Measurements from ENCODE around the gene RAB5B. TPM values are rescaled to one million over a fixed set of nuclear protein-coding genes. Genes with fewer than 3 reads are reported as not detected.

RAB5B gene
- total and polyA plus RNA-seq, 4 experiments from 2014 or later, result 67.5 to 112 (median 93.3) TPM

DNA sequence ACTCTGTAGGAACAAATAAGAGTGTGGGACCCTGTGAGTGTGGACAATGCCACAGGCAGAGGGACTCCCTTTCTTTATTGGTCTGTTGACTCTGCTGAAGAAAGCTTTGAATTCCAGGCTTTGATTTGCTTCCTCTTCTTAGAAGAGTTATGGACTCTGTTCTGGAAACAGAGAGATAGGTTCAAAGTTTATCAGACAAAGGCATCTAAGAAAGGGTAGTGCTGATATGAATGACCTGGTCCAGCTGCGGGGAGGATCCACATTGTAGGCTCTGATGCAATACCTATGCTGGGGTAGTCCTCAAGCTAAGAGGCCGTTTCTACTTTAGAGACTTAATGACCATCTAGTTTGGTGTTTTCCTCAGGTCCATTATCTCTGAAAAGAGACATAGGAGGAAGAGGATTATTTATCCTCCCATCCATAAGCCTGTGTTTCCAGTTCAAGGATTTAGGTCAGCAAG, 36.3 kb downstream of the RAB5B start:
- Histone ChIP-seq H3K27ac (ENCODE audit: low read depth, low read length) (no peak overlapping the region), H3K4me1 (ENCODE audit: insufficient read depth, low read length) (peaks cover 10% of the 10 kb centered on the region), H3K4me3 (ENCODE audit: low read length in 2 of 2) (no peak overlapping the region), H3K27me3 (ENCODE audit: insufficient read depth, low read length) (no peaks in the 10 kb centered on the region), H3K36me3 (ENCODE audit: insufficient read depth, low read length) (no peaks in the 10 kb centered on the region), H3K9me3 (ENCODE audit: control insufficient read depth in 1 of 2, low read length in 2 of 2) (no peaks in the 10 kb centered on the region)
- H3K4me1 Mint-ChIP-seq, result peaks cover 10 to 28% (median 21%) of the 10 kb centered on the region in 4 donors
- H3K9me3 Mint-ChIP-seq, result no peaks in the 10 kb centered on the region
- peak overlapping the region in 1 of 7 donors; percentile 23 for H3K27ac Mint-ChIP-seq
- no peaks in the 10 kb centered on the region for H3K27me3 Mint-ChIP-seq
- peaks cover 5 to 7% of the 10 kb centered on the region in 2 donors for H3K36me3 Mint-ChIP-seq
- intact Hi-C loops (cut with micrococcal nuclease), result no loop called here
- peak overlapping the region in 1 of 8 donors; percentile 2 for H3K4me3 Mint-ChIP-seq
- ChIA-PET POLR2A (ENCODE audit: partially characterized antibody) (interaction anchor here (1.1 to 1.3 kb wide), 3 partner anchors 10 to 108 kb away, joined by 3 to 6 read pairs (median 4); partner anchors contain the start of genes IKZF4, RAB5B and ZC3H10), CTCF (ENCODE audit: partially characterized antibody) (interaction anchor here (1.8 kb wide), 1 partner anchor 19 kb away, joined by 8 read pairs; no protein-coding TSS in a partner anchor)
- DNase-seq, result no peak

DNA sequence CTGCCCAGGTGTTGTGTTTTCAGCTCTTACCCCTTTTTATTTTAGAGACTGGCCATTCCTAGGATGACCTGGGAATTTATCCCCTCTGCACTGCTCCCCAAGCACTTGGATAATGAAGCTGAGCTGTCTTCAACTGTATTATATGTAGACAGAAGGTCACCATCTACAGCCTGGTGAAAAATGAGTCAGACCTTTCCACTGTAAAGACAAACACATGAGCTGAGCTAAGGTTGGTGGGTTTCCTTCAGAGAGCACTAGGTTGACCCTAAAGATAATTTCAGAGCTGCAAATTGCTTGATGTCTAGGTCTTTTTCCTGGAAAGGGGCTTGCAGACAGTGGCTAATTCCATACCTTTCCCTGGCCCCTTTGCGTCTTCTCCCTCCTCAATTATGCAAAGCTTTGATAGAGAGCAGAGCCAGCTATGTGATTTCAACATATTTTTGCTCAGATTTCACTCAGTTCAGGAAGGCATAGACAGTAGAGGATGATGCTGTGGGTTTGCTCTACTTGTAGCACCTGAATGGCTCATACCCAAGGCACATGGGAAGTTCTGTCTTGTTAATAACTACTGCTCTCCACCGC, 37.7 kb downstream of the RAB5B start:
- peaks cover 6 to 19% (median 15%) of the 10 kb centered on the region in 4 donors for H3K4me1 Mint-ChIP-seq
- ChIA-PET CTCF (ENCODE audit: partially characterized antibody) (interaction anchor here (0.9 to 1.0 kb wide), 2 partner anchors 15 to 178 kb away, joined by 3 read pairs; partner anchors contain the start of gene SMARCC2), POLR2A (ENCODE audit: partially characterized antibody) (interaction anchor here (1.1 kb wide), 1 partner anchor 37 kb away, joined by 5 read pairs; the partner anchor contains the start of gene RAB5B)
- intact Hi-C loops (cut with micrococcal nuclease), result no loop called here
- no peak overlapping the region for H3K27ac Mint-ChIP-seq
- Histone ChIP-seq H3K27me3 (ENCODE audit: insufficient read depth, low read length) (no peaks in the 10 kb centered on the region), H3K27ac (ENCODE audit: low read depth, low read length) (no peak overlapping the region), H3K4me3 (ENCODE audit: low read length in 2 of 2) (no peak overlapping the region), H3K9me3 (ENCODE audit: control insufficient read depth in 1 of 2, low read length in 2 of 2) (no peaks in the 10 kb centered on the region), H3K36me3 (ENCODE audit: insufficient read depth, low read length) (no peaks in the 10 kb centered on the region), H3K4me1 (ENCODE audit: insufficient read depth, low read length) (peaks cover 7% of the 10 kb centered on the region)
- peaks cover 5 to 7% of the 10 kb centered on the region in 2 donors for H3K36me3 Mint-ChIP-seq
- no peaks in the 10 kb centered on the region for H3K27me3 Mint-ChIP-seq
- H3K9me3 Mint-ChIP-seq, result no peaks in the 10 kb centered on the region
- no peak overlapping the region for H3K4me3 Mint-ChIP-seq
- no peak for DNase-seq

DNA sequence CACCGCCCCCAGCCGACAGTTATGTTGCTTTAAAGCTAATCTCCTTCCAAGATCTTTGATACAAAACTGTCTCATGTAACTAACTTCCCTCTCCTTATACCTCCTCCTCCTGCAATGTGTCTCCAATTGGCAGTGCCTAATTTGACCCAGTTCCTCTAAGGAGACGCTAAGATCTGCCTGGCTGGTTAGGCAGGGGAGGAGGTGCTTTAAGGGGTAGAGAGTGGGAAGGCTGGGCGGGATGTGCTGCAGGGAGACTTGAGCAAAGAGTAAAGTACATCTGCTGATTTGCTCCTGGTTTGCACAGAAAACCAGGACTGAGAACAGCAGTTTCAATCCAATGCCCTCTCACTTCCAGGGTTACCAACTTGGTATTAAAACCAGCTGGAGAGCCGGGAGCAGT, 39.6 kb downstream of the RAB5B start:
- intact Hi-C loops (cut with micrococcal nuclease), result no loop called here
- Histone ChIP-seq H3K27me3 (ENCODE audit: insufficient read depth, low read length) (no peaks in the 10 kb centered on the region), H3K36me3 (ENCODE audit: insufficient read depth, low read length) (no peaks in the 10 kb centered on the region), H3K27ac (ENCODE audit: low read depth, low read length) (no peak overlapping the region), H3K4me3 (ENCODE audit: low read length in 2 of 2) (no peak overlapping the region), H3K9me3 (ENCODE audit: control insufficient read depth in 1 of 2, low read length in 2 of 2) (no peaks in the 10 kb centered on the region), H3K4me1 (ENCODE audit: insufficient read depth, low read length) (no peaks in the 10 kb centered on the region)
- peaks cover 0 to 6% (median 4%) of the 10 kb centered on the region in 4 donors for H3K4me1 Mint-ChIP-seq
- H3K27ac Mint-ChIP-seq, result peak overlapping the region in 1 of 7 donors; percentile 32
- ChIA-PET CTCF (ENCODE audit: partially characterized antibody) (interaction anchor here (1.0 to 1.8 kb wide), 2 partner anchors 16 to 18 kb away, joined by 3 to 9 read pairs; no protein-coding TSS in a partner anchor), POLR2A (ENCODE audit: partially characterized antibody) (interaction anchor here (0.8 to 1.6 kb wide), 2 partner anchors 27 to 232 kb away, joined by 3 read pairs; no protein-coding TSS in a partner anchor)
- DNase-seq, result no peak
- H3K4me3 Mint-ChIP-seq, result no peak overlapping the region
- H3K36me3 Mint-ChIP-seq, result peaks cover 6 to 10% of the 10 kb centered on the region in 2 donors
- no peaks in the 10 kb centered on the region for H3K9me3 Mint-ChIP-seq
- H3K27me3 Mint-ChIP-seq, result no peaks in the 10 kb centered on the region

DNA sequence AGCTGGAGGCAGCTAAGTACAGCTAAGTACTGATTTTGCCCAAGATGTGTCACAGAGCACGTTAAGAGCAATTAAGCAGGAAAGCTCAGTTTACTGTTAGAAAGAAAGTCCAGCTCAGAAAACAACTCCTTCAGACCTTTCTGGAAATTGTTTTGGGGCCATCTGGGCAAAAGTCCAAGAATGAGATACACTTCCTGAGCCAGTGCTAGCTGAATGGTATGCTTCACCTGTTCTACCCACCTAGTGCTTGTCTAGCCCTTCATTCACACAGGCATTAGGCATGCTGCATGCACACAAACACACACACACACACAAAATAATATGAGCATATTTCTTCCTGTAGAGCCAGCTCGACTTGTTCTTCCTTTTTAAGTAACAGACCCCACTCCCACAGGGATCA, 40.3 kb downstream of the RAB5B start:
- H3K27me3 ChIP-seq (ENCODE audit: insufficient read depth, low read length), result no peaks in the 10 kb centered on the region
- Mint-ChIP-seq H3K4me1 (peaks cover 0 to under 1% (median 0%) of the 10 kb centered on the region in 4 donors), H3K27me3 (no peaks in the 10 kb centered on the region), H3K9me3 (no peaks in the 10 kb centered on the region), H3K36me3 (peaks cover 3 to 10% of the 10 kb centered on the region in 2 donors), H3K4me3 (no peak overlapping the region), H3K27ac (no peak overlapping the region)
- CTCF ChIA-PET (ENCODE audit: partially characterized antibody), result interaction anchor here (0.7 to 1.8 kb wide), 3 partner anchors 15 to 1228 kb away, joined by 3 to 9 read pairs (median 3); no protein-coding TSS in a partner anchor
- H3K27ac ChIP-seq (ENCODE audit: low read depth, low read length), result no peak overlapping the region
- POLR2A ChIA-PET (ENCODE audit: partially characterized antibody), result interaction anchor here (0.8 to 1.6 kb wide), 2 partner anchors 27 to 233 kb away, joined by 3 read pairs; no protein-coding TSS in a partner anchor
- no peak for DNase-seq
- no peaks in the 10 kb centered on the region for H3K4me1 ChIP-seq (ENCODE audit: insufficient read depth, low read length)
- H3K9me3 ChIP-seq (ENCODE audit: control insufficient read depth in 1 of 2, low read length in 2 of 2), result no peaks in the 10 kb centered on the region
- H3K4me3 ChIP-seq (ENCODE audit: low read length in 2 of 2), result no peak overlapping the region
- no peaks in the 10 kb centered on the region for H3K36me3 ChIP-seq (ENCODE audit: insufficient read depth, low read length)
- intact Hi-C loops (cut with micrococcal nuclease), result no loop called here

DNA sequence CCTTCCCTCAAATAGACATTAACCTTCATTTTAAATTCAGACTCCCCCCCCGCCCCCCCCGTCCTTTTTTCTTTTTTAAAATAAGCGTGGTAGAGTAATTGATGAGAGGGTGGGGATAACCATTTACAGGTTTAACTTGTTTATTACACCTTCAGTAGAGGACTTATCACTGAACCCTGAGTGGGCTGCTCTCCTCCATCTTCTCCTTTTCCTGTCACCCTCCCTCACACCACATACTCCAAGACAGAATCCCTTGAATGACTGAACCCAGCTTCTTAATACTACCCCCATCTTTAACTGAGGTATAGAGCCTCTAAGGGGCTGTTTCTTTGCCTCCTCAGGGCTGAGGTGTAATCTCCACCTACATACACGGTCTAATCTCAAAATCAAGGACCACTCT, 43.3 kb downstream of the RAB5B start:
- H3K27ac ChIP-seq (ENCODE audit: low read depth, low read length), result no peak overlapping the region
- POLR2A ChIA-PET (ENCODE audit: partially characterized antibody), result no interaction called here
- no peak overlapping the region for H3K27ac Mint-ChIP-seq

DNA sequence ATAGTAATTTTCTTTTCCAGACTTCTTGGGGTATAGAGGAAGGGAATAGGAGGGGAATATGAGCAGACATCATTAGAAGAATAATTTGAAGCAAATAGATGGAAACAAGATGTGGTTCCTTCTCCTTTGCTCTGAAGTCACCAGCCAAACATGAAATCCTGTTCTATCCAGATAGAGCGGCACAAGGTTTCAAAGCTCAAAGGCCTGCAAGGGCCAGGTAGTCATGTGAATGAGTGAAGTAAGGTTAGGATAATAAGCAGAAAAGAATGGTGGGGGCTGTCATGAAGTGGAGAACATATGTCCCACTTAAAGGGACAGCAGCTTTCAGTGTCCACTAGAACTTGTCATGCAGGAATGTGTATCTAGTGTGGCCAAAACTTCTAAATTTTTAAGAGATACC, 44.5 kb downstream of the RAB5B start:
- Histone ChIP-seq H3K27ac (ENCODE audit: low read depth, low read length) (no peak overlapping the region), H3K27me3 (ENCODE audit: insufficient read depth, low read length) (no peaks in the 10 kb centered on the region), H3K4me1 (ENCODE audit: insufficient read depth, low read length) (peaks cover 32% of the 10 kb centered on the region), H3K36me3 (ENCODE audit: insufficient read depth, low read length) (no peaks in the 10 kb centered on the region), H3K9me3 (ENCODE audit: control insufficient read depth in 1 of 2, low read length in 2 of 2) (no peaks in the 10 kb centered on the region), H3K4me3 (ENCODE audit: low read length in 2 of 2) (no peak overlapping the region)
- H3K9me3 Mint-ChIP-seq, result no peaks in the 10 kb centered on the region
- H3K36me3 Mint-ChIP-seq, result peaks cover 3 to 5% of the 10 kb centered on the region in 2 donors
- DNase-seq, result no peak
- CTCF ChIA-PET (ENCODE audit: partially characterized antibody), result interaction anchor here (2.9 kb wide), 1 partner anchor 23 kb away, joined by 16 read pairs; no protein-coding TSS in a partner anchor
- intact Hi-C loops (cut with micrococcal nuclease), result no loop called here
- POLR2A ChIA-PET (ENCODE audit: partially characterized antibody), result interaction anchor here (1.5 kb wide), 1 partner anchor 12 kb away, joined by 4 read pairs; no protein-coding TSS in a partner anchor
- H3K27me3 Mint-ChIP-seq, result no peaks in the 10 kb centered on the region
- peak overlapping the region in 1 of 8 donors; percentile 42 for H3K4me3 Mint-ChIP-seq
- peak overlapping the region in 1 of 7 donors; percentile 44 for H3K27ac Mint-ChIP-seq
- peaks cover 13 to 32% (median 23%) of the 10 kb centered on the region in 4 donors for H3K4me1 Mint-ChIP-seq

More for the DNA sequence above, 43.3 kb downstream of the RAB5B start:
- no peak for DNase-seq
- Mint-ChIP-seq H3K27me3 (no peaks in the 10 kb centered on the region), H3K4me1 (peaks cover 12 to 25% (median 20%) of the 10 kb centered on the region in 4 donors), H3K9me3 (no peaks in the 10 kb centered on the region), H3K36me3 (peaks cover 3 to 5% of the 10 kb centered on the region in 2 donors), H3K4me3 (no peak overlapping the region)
- intact Hi-C loops (cut with micrococcal nuclease), result no loop called here
- Histone ChIP-seq H3K4me3 (ENCODE audit: low read length in 2 of 2) (no peak overlapping the region), H3K9me3 (ENCODE audit: control insufficient read depth in 1 of 2, low read length in 2 of 2) (no peaks in the 10 kb centered on the region), H3K27me3 (ENCODE audit: insufficient read depth, low read length) (no peaks in the 10 kb centered on the region), H3K4me1 (ENCODE audit: insufficient read depth, low read length) (peaks cover 26% of the 10 kb centered on the region), H3K36me3 (ENCODE audit: insufficient read depth, low read length) (no peaks in the 10 kb centered on the region)
- CTCF ChIA-PET (ENCODE audit: partially characterized antibody), result interaction anchor here (1.4 kb wide), 1 partner anchor 10 kb away, joined by 4 read pairs; no protein-coding TSS in a partner anchor

Measured in CD4-positive, alpha-beta memory T cell (primary cell).